RCC 7860 (cell line): Measurements from ENCODE around the gene TBPL2.
"Not testable (repeated sequence)": the region's sequence is repeated elsewhere in the genome, so short reads cannot be mapped to it uniquely, and the experiment has no call there.

Source experiments
- DNase-seq: peaks from one replicate; pipeline ENCODE4 v3.0.0-alpha.2; 2015; ENCODE audit warnings: low spot score
- FAIRE-seq: peaks from 2 replicates; lab custom pipeline; 2012; peaks lifted over from hg19 to GRCh38; lab: Jason Lieb, UNC

TBPL2 gene

GRCh38 chr14:55446127-55446736 lies 5.8 kb upstream of the TBPL2 start:
- DNase-seq (peak; percentile 30), FAIRE-seq (no peak)

- FAIRE-seq, result no peak
- DNase-seq, result no peak
Observed at GRCh38 chr14:55441286-55441685, 870 bp upstream of the TBPL2 start.

DNA sequence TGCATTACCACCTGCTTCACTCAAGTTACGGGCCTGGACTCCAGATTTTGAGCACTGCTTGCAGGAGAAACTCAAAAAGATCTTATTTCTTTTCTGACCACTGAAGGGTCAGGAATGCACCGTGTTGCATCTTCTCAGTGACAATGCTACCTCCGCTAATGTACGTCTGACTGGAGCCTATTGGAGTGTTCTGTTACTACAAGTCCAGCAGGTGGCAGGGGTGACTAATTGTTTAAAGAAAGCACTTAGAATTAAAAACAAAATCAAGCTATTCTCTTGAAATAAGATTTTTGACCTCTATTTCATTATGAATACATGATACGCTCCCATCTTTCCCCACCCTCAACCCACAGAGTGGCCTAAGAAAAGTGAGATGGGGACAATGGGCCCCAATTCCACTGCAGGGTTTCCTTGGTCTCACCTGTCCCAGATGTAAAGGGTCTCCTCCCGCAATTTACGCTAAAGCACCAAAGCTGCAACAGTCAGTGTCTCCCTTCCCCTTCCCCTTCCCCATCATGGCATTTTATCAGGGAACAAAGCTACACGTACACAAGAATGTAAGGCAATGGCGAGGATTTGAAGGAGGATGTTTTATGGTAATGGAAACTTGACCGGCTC lies 2.2 kb downstream of the TBPL2 start:
- DNase-seq (peak; percentile 27), FAIRE-seq (no peak)

DNA sequence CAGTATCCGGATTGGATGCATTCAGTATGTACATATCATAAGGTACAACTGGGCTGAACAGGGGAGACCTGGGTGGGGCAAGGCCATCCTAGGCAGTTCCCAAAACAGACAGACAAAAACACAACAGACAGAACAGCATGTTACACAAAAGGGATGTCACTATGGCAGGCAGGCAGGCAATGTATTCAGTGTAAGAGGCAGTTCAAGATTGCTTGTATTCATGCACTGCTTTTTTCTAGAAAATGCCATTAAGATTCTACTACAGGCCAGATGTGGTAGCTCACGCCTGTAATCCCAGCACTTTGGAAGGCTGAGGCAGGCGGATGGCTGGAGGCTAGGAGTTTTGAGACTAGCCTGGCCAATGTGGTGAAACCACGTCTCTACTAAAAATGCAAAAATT lies 3.5 kb downstream of the TBPL2 start:
- FAIRE-seq (no peak), DNase-seq (no peak)

DNA sequence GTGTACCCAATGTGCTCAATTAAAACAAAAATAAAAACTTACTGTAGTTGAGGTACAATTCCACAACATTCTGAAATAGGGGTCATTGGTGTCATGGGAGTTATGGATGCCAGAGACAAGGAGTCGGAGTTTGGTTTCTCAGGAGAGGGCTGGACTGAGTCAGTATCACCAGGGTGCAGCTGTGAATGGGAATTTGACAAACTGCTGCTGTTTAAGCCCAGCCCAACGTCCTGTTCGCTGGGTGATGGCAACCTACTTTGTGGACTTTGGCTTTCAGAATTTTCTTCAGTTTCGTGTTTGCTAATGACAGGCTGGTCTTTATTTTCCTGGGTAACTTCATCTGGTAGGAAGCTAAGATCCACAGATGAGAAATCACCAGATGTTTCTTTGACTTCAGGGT lies 3.9 kb downstream of the TBPL2 start:
- DNase-seq (no peak), FAIRE-seq (no peak)

GRCh38 chr14:55434805-55435174 lies 5.6 kb downstream of the TBPL2 start:
- FAIRE-seq (no peak), DNase-seq (no peak)

GRCh38 chr14:55433880-55434804 lies 6.3 kb downstream of the TBPL2 start:
- FAIRE-seq (no peak), DNase-seq (no peak)

GRCh38 chr14:55432628-55433027 lies 7.8 kb downstream of the TBPL2 start:
- FAIRE-seq, result no peak
- no peak for DNase-seq

GRCh38 chr14:55430024-55430690 lies 10.3 kb downstream of the TBPL2 start:
- DNase-seq (peak; percentile 16), FAIRE-seq (no peak)

DNA sequence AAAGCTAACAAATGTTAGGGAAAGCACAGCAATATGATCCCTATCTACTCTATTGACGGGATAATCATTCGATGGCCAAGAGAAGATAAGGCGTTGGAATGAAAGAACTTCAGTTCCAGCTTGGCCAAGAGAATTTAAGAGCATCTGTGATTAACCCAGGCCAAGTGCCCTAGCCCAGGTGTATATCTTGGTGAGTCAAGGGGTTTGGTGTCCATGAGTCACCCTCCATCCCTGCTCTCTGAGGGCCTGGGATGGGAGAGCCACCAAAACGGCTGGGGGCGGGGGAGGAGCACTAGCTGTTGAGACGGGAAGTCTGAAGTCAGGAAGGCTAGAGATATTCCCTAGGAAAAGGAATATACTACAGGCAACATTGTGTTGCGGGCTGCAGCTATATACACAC lies 13.0 kb downstream of the TBPL2 start:
- FAIRE-seq, result no peak
- no peak for DNase-seq

DNA sequence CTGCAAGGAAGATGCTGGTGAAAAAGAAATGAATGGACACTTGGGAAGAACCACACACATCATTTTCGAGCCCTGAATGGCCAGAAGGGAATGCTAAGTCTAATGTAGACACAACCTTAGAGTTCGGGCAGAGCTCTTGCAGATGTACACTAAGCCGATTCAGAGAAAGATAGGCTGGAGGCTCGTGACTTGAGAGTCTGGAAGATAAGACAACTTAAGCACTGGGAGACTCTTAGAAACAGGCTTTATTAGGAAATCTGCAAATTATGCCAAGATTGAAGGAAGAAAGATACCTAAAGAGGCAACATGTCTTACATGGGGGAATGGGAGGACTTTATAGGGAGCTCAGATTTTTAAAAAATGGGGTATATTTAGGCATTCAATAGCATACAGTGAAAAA lies 13.5 kb downstream of the TBPL2 start:
- no peak for DNase-seq
- FAIRE-seq, result no peak

DNA sequence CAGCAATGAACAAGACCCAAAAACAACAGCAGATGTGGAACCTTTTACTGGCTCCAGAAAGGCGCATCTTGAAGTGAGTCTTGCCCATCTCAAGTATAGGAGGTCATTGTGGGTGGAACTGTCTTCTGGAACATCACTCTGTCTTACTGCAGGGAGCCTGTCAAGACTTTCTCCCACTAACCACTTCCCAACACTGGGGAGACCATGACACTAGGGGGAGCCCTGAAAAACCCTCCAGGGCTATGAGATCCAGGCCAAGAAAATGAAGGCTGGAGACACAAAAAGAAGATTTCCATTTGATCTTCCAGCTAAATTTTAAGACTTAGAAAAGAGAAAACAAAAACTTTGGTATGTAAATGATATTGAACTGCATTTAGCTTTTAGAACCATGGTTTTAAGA lies 15.3 kb downstream of the TBPL2 start:
- FAIRE-seq, result no peak
- no peak for DNase-seq

- no peak for FAIRE-seq
Observed at GRCh38 chr14:55423969-55424368, 16.4 kb downstream of the TBPL2 start.

DNA sequence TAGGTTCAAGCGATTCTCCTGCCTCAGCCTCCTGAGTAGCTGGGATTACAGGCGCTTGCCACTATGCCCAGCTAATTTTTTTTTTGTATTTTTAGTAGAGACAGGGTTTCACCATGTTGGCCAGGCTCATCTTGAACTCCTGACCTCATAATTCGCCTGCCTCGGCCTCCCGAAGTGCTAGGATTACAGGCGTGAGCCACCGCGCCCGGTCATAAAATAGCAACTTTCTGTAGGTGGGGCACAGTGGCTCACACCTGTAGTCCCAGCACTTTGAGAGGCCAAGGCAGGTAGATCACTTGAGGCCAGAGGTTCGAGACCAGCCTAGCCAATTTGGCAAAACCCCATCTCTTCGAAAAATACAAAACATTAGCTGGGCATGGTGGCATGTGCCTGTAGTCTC lies 18.1 kb downstream of the TBPL2 start:
- DNase-seq, result not testable (repeated sequence)

More at GRCh38 chr14:55423969-55424368, 16.4 kb downstream of the TBPL2 start:
- DNase-seq, result no peak

GRCh38 chr14:55419663-55420062 lies 20.8 kb downstream of the TBPL2 start:
- FAIRE-seq (no peak), DNase-seq (no peak)

More for the DNA sequence above, 18.1 kb downstream of the TBPL2 start:
- not testable (repeated sequence) for FAIRE-seq

GRCh38 chr14:55418411-55418810 lies 22.0 kb downstream of the TBPL2 start:
- no peak for FAIRE-seq

DNA sequence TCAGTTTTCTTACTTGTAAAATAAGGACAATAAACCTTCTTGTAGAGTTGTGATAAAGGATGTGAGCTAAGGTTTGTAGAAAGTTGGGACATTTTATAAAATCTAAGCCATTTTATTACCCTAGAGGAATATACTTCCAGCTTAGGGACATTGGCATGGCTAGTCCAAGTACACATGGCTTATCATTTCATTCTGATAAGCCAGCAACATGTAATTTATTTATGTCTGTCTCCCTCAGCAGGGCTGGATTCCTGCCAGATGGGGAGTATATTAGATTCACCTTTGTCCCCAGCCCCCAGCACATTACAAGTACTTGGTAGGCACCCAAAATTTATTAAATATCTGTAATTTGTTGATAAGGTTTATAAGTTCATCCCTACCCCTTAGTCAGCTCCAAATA lies 22.5 kb downstream of the TBPL2 start:
- DNase-seq (no peak), FAIRE-seq (no peak)

More at GRCh38 chr14:55418411-55418810, 22.0 kb downstream of the TBPL2 start:
- no peak for DNase-seq

DNA sequence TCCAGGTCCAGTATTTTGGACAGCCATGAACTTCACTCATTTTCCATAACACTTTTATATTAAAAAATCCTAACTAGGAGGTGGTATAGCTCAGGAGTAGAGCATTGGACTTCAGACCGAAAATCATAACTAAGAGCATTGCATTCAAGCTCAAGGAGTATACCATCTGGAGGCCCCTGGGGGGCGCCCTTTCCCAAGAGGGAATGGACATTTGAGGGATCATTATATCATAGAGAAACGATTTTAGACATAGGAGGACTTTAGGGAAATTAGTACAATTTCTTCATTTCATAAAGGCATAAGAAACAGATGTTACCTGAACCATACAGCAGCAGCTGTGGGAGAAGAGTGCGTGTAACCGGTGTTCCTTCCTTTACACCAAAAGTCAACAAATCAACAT lies 23.6 kb downstream of the TBPL2 start:
- DNase-seq (no peak), FAIRE-seq (no peak)

- DNase-seq (no peak), FAIRE-seq (no peak)
Observed at GRCh38 chr14:55414551-55414950, 25.9 kb downstream of the TBPL2 start.

- DNase-seq (no peak), FAIRE-seq (no peak)
Observed at GRCh38 chr14:55412676-55413075, 27.7 kb downstream of the TBPL2 start.
